Endodermal cell (in vitro differentiated cells): ENCODE data around the gene MRGPRD. TPM values are rescaled to one million over a fixed set of nuclear protein-coding genes. Genes with fewer than 3 reads are reported as not detected.

Experiments
- DNase-seq: peaks from one replicate; pipeline ENCODE4 v3.0.0-alpha.2; 2017
- H3K27ac ChIP-seq: 2 replicates; pipeline ENCODE4 v1.5.1; 2013; ENCODE audit warnings: mild to moderate bottlenecking, low read depth, low read length, moderate library complexity
- H3K27me3 ChIP-seq: 2 replicates; pipeline ENCODE4 v1.6.1; 2013; ENCODE audit warnings: mild to moderate bottlenecking, low read length, moderate library complexity; ENCODE audit not compliant: insufficient read depth, control insufficient read depth, poor library complexity, severe bottlenecking
- H3K36me3 ChIP-seq: 2 replicates; pipeline ENCODE4 v1.7.0; 2013; ENCODE audit warnings: mild to moderate bottlenecking, low read length, moderate library complexity; ENCODE audit not compliant: control insufficient read depth, insufficient read depth
- H3K4me1 ChIP-seq: one replicate; pipeline ENCODE4 v1.7.0; 2013; ENCODE audit warnings: low read length; ENCODE audit not compliant: control insufficient read depth, insufficient read depth
- H3K4me3 ChIP-seq: 2 replicates; pipeline ENCODE4 v1.5.1; 2013; ENCODE audit warnings: mild to moderate bottlenecking, low read length, moderate library complexity
- H3K9ac ChIP-seq: 2 replicates; pipeline ENCODE4 v1.6.1; 2013; ENCODE audit warnings: mild to moderate bottlenecking, low read length, moderate library complexity; ENCODE audit not compliant: poor library complexity, severe bottlenecking; ENCODE audit errors: extremely low read depth
- H3K9me3 ChIP-seq: 2 replicates; pipeline ENCODE4 v1.6.1; 2013; ENCODE audit warnings: mild to moderate bottlenecking, low read length, moderate library complexity; ENCODE audit not compliant: control insufficient read depth
- H3K27ac Mint-ChIP-seq: 2 replicates; pipeline ENCODE4 v1.8.0; 2020; ENCODE audit warnings: mixed read lengths
- H3K27me3 Mint-ChIP-seq: 2 replicates; pipeline ENCODE4 v1.8.0; 2021; ENCODE audit warnings: mild to moderate bottlenecking, mixed read lengths; ENCODE audit not compliant: insufficient read depth
- H3K36me3 Mint-ChIP-seq: 2 replicates; pipeline ENCODE4 v1.8.0; 2020; ENCODE audit warnings: low read depth, mixed read lengths
- H3K4me1 Mint-ChIP-seq: 2 replicates; pipeline ENCODE4 v1.8.0; 2020; ENCODE audit warnings: mixed read lengths
- H3K4me3 Mint-ChIP-seq: 2 replicates; pipeline ENCODE4 v1.8.0; 2020; ENCODE audit warnings: mild to moderate bottlenecking, moderate library complexity, mixed read lengths
- H3K9me3 Mint-ChIP-seq: 2 replicates; pipeline ENCODE4 v1.8.0; 2020; ENCODE audit warnings: mild to moderate bottlenecking, mixed read lengths
- CTCF ChIP-seq: fragments of 200-600 bp; sonication (generic); conservative IDR thresholded peaks from 2 replicates; pipeline ENCODE4 v1.5.0; 2021; ENCODE audit warnings: antibody characterized with exemption, mild to moderate bottlenecking
- WGBS, 2 experiments: methylation state at CpG; one replicate each; pipeline versions ENCODE4 v1.1.5 to v1.1.7; 2013; ENCODE audit warnings: missing lambda C conversion rate in 2 of 2, mixed read lengths in 1 of 2; ENCODE audit not compliant: insufficient coverage in 1 of 2, insufficient read length in 1 of 2; 5-methylcytosine and 5-hydroxymethylcytosine counted together
- total RNA-seq, 2 donors: library from RNA; stranded (reverse); fragmentation: NEBNext Ultra II Directional in 1 of 2; extraction: Animal tissue kit (Norgen Biotek cat#: 25700) in 1 of 2; gene quantifications; 2 replicates in 1 of 2; 3 replicates in 1 of 2; pipeline ENCODE4 v1.2.1, GENCODE V29; 2021

The MRGPRD gene
- total RNA-seq, 2 donors from 2014 or later: not detected

GRCh38 chr11:68998390-68998911, 17.7 kb upstream of the MRGPRD start:
- Histone ChIP-seq H3K9me3 (no peaks in the 10 kb centered on the region), H3K27me3 (peaks cover 7% of the 10 kb centered on the region), H3K36me3 (no peaks in the 10 kb centered on the region), H3K4me3 (no peak overlapping the region), H3K9ac (no peak overlapping the region), H3K27ac (no peak overlapping the region), H3K4me1 (no peaks in the 10 kb centered on the region)
- 80 to 81% methylated on average over 9 to 13 of the region's 13 CpGs for WGBS, 2 experiments
- Mint-ChIP-seq H3K9me3 (no peaks in the 10 kb centered on the region), H3K4me3 (no peak overlapping the region), H3K27ac (no peak overlapping the region), H3K36me3 (no peaks in the 10 kb centered on the region), H3K27me3 (peaks cover 7% of the 10 kb centered on the region), H3K4me1 (no peaks in the 10 kb centered on the region)
- DNase-seq: no peak
- no peak for TF ChIP-seq CTCF

- H3K4me3 Mint-ChIP-seq: no peak overlapping the region
- Histone ChIP-seq H3K27me3 (peaks cover 9% of the 10 kb centered on the region), H3K36me3 (no peaks in the 10 kb centered on the region), H3K27ac (no peak overlapping the region), H3K9me3 (no peaks in the 10 kb centered on the region), H3K9ac (no peak overlapping the region), H3K4me3 (no peak overlapping the region), H3K4me1 (no peaks in the 10 kb centered on the region)
- no peak for TF ChIP-seq CTCF
- peaks cover 7% of the 10 kb centered on the region for H3K27me3 Mint-ChIP-seq
- no peaks in the 10 kb centered on the region for H3K9me3 Mint-ChIP-seq
- no peaks in the 10 kb centered on the region for H3K4me1 Mint-ChIP-seq
- no peaks in the 10 kb centered on the region for H3K36me3 Mint-ChIP-seq
- DNase-seq: peak; percentile 49
- no peak overlapping the region for H3K27ac Mint-ChIP-seq
These were observed 17.2 kb upstream of the MRGPRD start for GRCh38 chr11:68997995-68998348.

- Mint-ChIP-seq H3K27ac (no peak overlapping the region), H3K27me3 (peaks cover 10% of the 10 kb centered on the region), H3K4me3 (no peak overlapping the region), H3K9me3 (no peaks in the 10 kb centered on the region), H3K4me1 (no peaks in the 10 kb centered on the region), H3K36me3 (no peaks in the 10 kb centered on the region)
- H3K4me1 ChIP-seq: no peaks in the 10 kb centered on the region
- H3K4me3 ChIP-seq: no peak overlapping the region
- no peak for TF ChIP-seq CTCF
- DNase-seq: peak; percentile 38
- peaks cover 15% of the 10 kb centered on the region for H3K27me3 ChIP-seq
- no peak overlapping the region for H3K9ac ChIP-seq
- no peaks in the 10 kb centered on the region for H3K9me3 ChIP-seq
- no peaks in the 10 kb centered on the region for H3K36me3 ChIP-seq
- H3K27ac ChIP-seq: no peak overlapping the region
- 87 to 88% methylated on average over 17 to 19 of the region's 19 CpGs for WGBS, 2 experiments
These were observed 16.6 kb upstream of the MRGPRD start for GRCh38 chr11:68997124-68997994.
